GM23338 (cell line): ENCODE results near the gene EYA4. TPM values are rescaled to one million over a fixed set of nuclear protein-coding genes. Genes with fewer than 3 reads are reported as not detected.

Source experiments
- ATAC-seq: fragments of 200-7000 bp; cut with Tn5 transposase; 3 replicates; pipeline ENCODE4 v1.9.1; 2020
- DNase-seq: peaks from one replicate; pipeline ENCODE4 v3.0.0-alpha.2; 2015; ENCODE audit warnings: low spot score
- H2AFZ ChIP-seq: fragments of 200-600 bp; sonication (generic); 2 replicates; pipeline ENCODE4 v1.8.0; 2016; ENCODE audit warnings: antibody characterized with exemption, mild to moderate bottlenecking, moderate library complexity
- H3F3A ChIP-seq: fragments of 200-600 bp; sonication (generic); replicated peaks from 2 replicates; pipeline ENCODE4 v1.8.0; 2017; ENCODE audit warnings: antibody characterized with exemption, mixed run types, low read depth
- H3K27ac ChIP-seq: fragments of 200-600 bp; sonication (generic); 2 replicates; pipeline ENCODE4 v1.6.1; 2016; ENCODE audit warnings: low read depth
- H3K27me3 ChIP-seq: fragments of 200-600 bp; sonication (generic); 2 replicates; pipeline ENCODE4 v1.8.0; 2016; ENCODE audit warnings: mild to moderate bottlenecking, mixed run types, moderate library complexity; ENCODE audit not compliant: insufficient read depth
- H3K36me3 ChIP-seq: fragments of 200-600 bp; sonication (generic); 2 replicates; pipeline ENCODE4 v1.8.0; 2016; ENCODE audit warnings: mild to moderate bottlenecking; ENCODE audit not compliant: insufficient read depth
- H3K4me1 ChIP-seq: fragments of 200-600 bp; sonication (generic); 2 replicates; pipeline ENCODE4 v1.8.0; 2016; ENCODE audit warnings: mild to moderate bottlenecking, moderate library complexity; ENCODE audit not compliant: insufficient read depth
- H3K4me2 ChIP-seq: fragments of 200-600 bp; sonication (generic); 2 replicates; pipeline ENCODE4 v1.7.1; 2017; ENCODE audit warnings: mixed run types
- H3K4me3 ChIP-seq: fragments of 200-600 bp; sonication (generic); 2 replicates; pipeline ENCODE4 v1.6.1; 2016; ENCODE audit warnings: mixed run types
- H3K79me2 ChIP-seq: fragments of 200-600 bp; sonication (generic); replicated peaks from 2 replicates; pipeline ENCODE4 v1.8.0; 2017; ENCODE audit warnings: mild to moderate bottlenecking; ENCODE audit not compliant: insufficient read depth
- H3K9me2 ChIP-seq: fragments of 200-600 bp; sonication (generic); 2 replicates; pipeline ENCODE4 v1.8.0; 2017; ENCODE audit not compliant: insufficient read depth
- H4K20me1 ChIP-seq: fragments of 200-600 bp; sonication (generic); replicated peaks from 2 replicates; pipeline ENCODE4 v1.8.0; 2017; ENCODE audit warnings: mild to moderate bottlenecking; ENCODE audit not compliant: insufficient read depth
- H3K27ac Mint-ChIP-seq: 2 replicates; pipeline ENCODE4 v1.8.0; 2020; ENCODE audit warnings: inconsistent platforms, mild to moderate bottlenecking, moderate library complexity, mixed read lengths
- H3K27me3 Mint-ChIP-seq: 3 replicates; pipeline ENCODE4 v1.8.0; 2022; ENCODE audit warnings: low read depth, mild to moderate bottlenecking, moderate library complexity, mixed read lengths, inconsistent platforms; ENCODE audit not compliant: insufficient read depth, poor library complexity
- H3K36me3 Mint-ChIP-seq: 3 replicates; pipeline ENCODE4 v1.8.0; 2021; ENCODE audit warnings: low read depth, mild to moderate bottlenecking, inconsistent platforms, moderate library complexity, mixed read lengths
- H3K4me1 Mint-ChIP-seq: 3 replicates; pipeline ENCODE4 v1.8.0; 2020; ENCODE audit warnings: mild to moderate bottlenecking, inconsistent platforms, mixed read lengths
- H3K4me3 Mint-ChIP-seq: 3 replicates; pipeline ENCODE4 v1.8.0; 2021; ENCODE audit warnings: moderate library complexity, mild to moderate bottlenecking, inconsistent platforms, mixed read lengths
- H3K9me3 Mint-ChIP-seq: 3 replicates; pipeline ENCODE4 v1.8.0; 2020; ENCODE audit warnings: moderate library complexity, mild to moderate bottlenecking, inconsistent platforms, mixed read lengths
- CREB1 ChIP-seq: fragments of 250-450 bp; sonication (Bioruptor Pico); IDR thresholded peaks from 2 replicates; pipeline ENCODE4 v1.5.0; 2020; ENCODE audit warnings: low read depth, mild to moderate bottlenecking, moderate library complexity
- EZH2phosphoT487 ChIP-seq: fragments of 200-600 bp; sonication (generic); IDR thresholded peaks from one replicate; pipeline ENCODE4 v1.8.1; 2018; ENCODE audit warnings: antibody characterized with exemption; ENCODE audit not compliant: unreplicated experiment
- JUNB ChIP-seq: IDR thresholded peaks from one replicate; pipeline ENCODE4 v1.6.1; 2016; ENCODE audit warnings: antibody characterized with exemption; ENCODE audit not compliant: unreplicated experiment
- NANOG ChIP-seq: IDR thresholded peaks from 2 replicates; pipeline ENCODE4 v1.6.1; 2016; ENCODE audit warnings: antibody characterized with exemption, borderline replicate concordance
- POLR2AphosphoS5 ChIP-seq: IDR thresholded peaks from 2 replicates; pipeline ENCODE4 v1.6.1; 2016; ENCODE audit warnings: antibody characterized with exemption, low read depth
- ZNF114 ChIP-seq: fragments of 250-450 bp; sonication (Bioruptor Pico); IDR thresholded peaks from 2 replicates; pipeline ENCODE4 v1.5.0; 2020; ENCODE audit warnings: mild to moderate bottlenecking, moderate library complexity
- ZNF331 ChIP-seq: fragments of 250-450 bp; sonication (Bioruptor Pico); IDR thresholded peaks from 2 replicates; pipeline ENCODE4 v1.5.0; 2020; ENCODE audit warnings: low read depth, mild to moderate bottlenecking, moderate library complexity
- polyA plus RNA-seq: library from polyadenylated mRNA; unstranded; fragments of >200 nt; fragmentation: Nextera tagmentation; extraction: Ambion mirVana; gene quantifications from 2 replicates; pipeline ENCODE4 v1.2.1, GENCODE V29; 2016
- total RNA-seq: library from RNA; depleted of rRNA; stranded (reverse); fragments of >200 nt; shearing (Covaris generic); gene quantifications from 2 replicates; pipeline ENCODE4 v1.2.3, GENCODE V29; 2014
- TF ChIP-seq, protein P1 (sequence below), 2 experiments: fragments of 200-600 bp in 1 of 2; sonication (generic) in 1 of 2; conservative IDR thresholded peaks; 2 replicates each; pipeline versions ENCODE4 v1.5.1 to v1.6.1; 2016 to 2017; ENCODE audit warnings: antibody characterized with exemption in 2 of 2, low read depth in 2 of 2, mild to moderate bottlenecking in 2 of 2, moderate library complexity in 1 of 2
- TF ChIP-seq, protein P2 (sequence below): fragments of 250-450 bp; sonication (Bioruptor Pico); IDR thresholded peaks from 2 replicates; pipeline ENCODE4 v1.5.0; 2020; ENCODE audit warnings: mild to moderate bottlenecking, moderate library complexity
- TF ChIP-seq, protein P3 (sequence below): IDR thresholded peaks from one replicate; pipeline ENCODE4 v1.6.1; 2018; ENCODE audit warnings: antibody characterized with exemption; ENCODE audit not compliant: unreplicated experiment

The EYA4 gene
- total and polyA plus RNA-seq, 2 experiments from 2014 or later, result 0.05 to 0.21 TPM

DNA sequence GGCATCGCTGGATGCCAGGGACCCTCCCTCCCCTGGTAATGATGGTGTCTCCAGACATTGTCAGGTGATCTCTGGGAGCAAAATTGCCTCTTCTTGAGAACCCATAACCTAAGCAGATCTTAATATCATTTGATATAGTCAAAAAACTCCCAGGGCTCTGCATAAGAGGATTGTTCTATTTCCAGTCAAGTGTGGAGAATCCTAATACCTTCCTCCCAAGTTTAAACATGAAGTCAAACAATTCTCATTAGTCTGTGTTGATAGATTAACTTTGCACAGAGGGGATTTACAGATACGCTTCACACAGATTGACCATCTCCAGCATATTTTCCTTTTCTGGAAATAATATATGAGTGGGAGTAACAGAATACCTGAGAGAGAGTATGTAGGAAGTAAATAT lies 10.5 kb downstream of the EYA4 start:
- Histone ChIP-seq H3K4me3 (no peak overlapping the region), H2AFZ (no peak overlapping the region), H3K36me3 (no peaks in the 10 kb centered on the region), H3K9me2 (no peaks in the 10 kb centered on the region), H3K27ac (no peak overlapping the region), H3K79me2 (no peaks in the 10 kb centered on the region), H3K4me1 (no peaks in the 10 kb centered on the region), H3K4me2 (no peak overlapping the region), H3K27me3 (peaks cover 3% of the 10 kb centered on the region; the same call in 1 of the 2 replicates), H3F3A (no peaks in the 10 kb centered on the region), H4K20me1 (no peaks in the 10 kb centered on the region)
- DNase-seq (no peak), ATAC-seq (no peak)
- no peaks in the 10 kb centered on the region for H3K36me3 Mint-ChIP-seq
- H3K4me3 Mint-ChIP-seq, result no peak overlapping the region
- peaks cover 13% of the 10 kb centered on the region; the same call in 2 of the 3 replicates for H3K4me1 Mint-ChIP-seq
- H3K9me3 Mint-ChIP-seq, result no peaks in the 10 kb centered on the region
- no peaks in the 10 kb centered on the region for H3K27me3 Mint-ChIP-seq
- TF ChIP-seq, protein P1, sequence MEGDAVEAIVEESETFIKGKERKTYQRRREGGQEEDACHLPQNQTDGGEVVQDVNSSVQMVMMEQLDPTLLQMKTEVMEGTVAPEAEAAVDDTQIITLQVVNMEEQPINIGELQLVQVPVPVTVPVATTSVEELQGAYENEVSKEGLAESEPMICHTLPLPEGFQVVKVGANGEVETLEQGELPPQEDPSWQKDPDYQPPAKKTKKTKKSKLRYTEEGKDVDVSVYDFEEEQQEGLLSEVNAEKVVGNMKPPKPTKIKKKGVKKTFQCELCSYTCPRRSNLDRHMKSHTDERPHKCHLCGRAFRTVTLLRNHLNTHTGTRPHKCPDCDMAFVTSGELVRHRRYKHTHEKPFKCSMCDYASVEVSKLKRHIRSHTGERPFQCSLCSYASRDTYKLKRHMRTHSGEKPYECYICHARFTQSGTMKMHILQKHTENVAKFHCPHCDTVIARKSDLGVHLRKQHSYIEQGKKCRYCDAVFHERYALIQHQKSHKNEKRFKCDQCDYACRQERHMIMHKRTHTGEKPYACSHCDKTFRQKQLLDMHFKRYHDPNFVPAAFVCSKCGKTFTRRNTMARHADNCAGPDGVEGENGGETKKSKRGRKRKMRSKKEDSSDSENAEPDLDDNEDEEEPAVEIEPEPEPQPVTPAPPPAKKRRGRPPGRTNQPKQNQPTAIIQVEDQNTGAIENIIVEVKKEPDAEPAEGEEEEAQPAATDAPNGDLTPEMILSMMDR (conservative IDR thresholded peaks at IDR 0.05; ENCODE audit: low read depth in 2 of 2), result no peak
- TF ChIP-seq CREB1 (CRISPR knock-in tag) (no peak), JUNB (no peak), ZNF331 (CRISPR knock-in tag) (no peak), POLR2AphosphoS5 (no peak), ZNF114 (no peak), EZH2phosphoT487 (no peak), NANOG (no peak)
- TF ChIP-seq, protein P2, sequence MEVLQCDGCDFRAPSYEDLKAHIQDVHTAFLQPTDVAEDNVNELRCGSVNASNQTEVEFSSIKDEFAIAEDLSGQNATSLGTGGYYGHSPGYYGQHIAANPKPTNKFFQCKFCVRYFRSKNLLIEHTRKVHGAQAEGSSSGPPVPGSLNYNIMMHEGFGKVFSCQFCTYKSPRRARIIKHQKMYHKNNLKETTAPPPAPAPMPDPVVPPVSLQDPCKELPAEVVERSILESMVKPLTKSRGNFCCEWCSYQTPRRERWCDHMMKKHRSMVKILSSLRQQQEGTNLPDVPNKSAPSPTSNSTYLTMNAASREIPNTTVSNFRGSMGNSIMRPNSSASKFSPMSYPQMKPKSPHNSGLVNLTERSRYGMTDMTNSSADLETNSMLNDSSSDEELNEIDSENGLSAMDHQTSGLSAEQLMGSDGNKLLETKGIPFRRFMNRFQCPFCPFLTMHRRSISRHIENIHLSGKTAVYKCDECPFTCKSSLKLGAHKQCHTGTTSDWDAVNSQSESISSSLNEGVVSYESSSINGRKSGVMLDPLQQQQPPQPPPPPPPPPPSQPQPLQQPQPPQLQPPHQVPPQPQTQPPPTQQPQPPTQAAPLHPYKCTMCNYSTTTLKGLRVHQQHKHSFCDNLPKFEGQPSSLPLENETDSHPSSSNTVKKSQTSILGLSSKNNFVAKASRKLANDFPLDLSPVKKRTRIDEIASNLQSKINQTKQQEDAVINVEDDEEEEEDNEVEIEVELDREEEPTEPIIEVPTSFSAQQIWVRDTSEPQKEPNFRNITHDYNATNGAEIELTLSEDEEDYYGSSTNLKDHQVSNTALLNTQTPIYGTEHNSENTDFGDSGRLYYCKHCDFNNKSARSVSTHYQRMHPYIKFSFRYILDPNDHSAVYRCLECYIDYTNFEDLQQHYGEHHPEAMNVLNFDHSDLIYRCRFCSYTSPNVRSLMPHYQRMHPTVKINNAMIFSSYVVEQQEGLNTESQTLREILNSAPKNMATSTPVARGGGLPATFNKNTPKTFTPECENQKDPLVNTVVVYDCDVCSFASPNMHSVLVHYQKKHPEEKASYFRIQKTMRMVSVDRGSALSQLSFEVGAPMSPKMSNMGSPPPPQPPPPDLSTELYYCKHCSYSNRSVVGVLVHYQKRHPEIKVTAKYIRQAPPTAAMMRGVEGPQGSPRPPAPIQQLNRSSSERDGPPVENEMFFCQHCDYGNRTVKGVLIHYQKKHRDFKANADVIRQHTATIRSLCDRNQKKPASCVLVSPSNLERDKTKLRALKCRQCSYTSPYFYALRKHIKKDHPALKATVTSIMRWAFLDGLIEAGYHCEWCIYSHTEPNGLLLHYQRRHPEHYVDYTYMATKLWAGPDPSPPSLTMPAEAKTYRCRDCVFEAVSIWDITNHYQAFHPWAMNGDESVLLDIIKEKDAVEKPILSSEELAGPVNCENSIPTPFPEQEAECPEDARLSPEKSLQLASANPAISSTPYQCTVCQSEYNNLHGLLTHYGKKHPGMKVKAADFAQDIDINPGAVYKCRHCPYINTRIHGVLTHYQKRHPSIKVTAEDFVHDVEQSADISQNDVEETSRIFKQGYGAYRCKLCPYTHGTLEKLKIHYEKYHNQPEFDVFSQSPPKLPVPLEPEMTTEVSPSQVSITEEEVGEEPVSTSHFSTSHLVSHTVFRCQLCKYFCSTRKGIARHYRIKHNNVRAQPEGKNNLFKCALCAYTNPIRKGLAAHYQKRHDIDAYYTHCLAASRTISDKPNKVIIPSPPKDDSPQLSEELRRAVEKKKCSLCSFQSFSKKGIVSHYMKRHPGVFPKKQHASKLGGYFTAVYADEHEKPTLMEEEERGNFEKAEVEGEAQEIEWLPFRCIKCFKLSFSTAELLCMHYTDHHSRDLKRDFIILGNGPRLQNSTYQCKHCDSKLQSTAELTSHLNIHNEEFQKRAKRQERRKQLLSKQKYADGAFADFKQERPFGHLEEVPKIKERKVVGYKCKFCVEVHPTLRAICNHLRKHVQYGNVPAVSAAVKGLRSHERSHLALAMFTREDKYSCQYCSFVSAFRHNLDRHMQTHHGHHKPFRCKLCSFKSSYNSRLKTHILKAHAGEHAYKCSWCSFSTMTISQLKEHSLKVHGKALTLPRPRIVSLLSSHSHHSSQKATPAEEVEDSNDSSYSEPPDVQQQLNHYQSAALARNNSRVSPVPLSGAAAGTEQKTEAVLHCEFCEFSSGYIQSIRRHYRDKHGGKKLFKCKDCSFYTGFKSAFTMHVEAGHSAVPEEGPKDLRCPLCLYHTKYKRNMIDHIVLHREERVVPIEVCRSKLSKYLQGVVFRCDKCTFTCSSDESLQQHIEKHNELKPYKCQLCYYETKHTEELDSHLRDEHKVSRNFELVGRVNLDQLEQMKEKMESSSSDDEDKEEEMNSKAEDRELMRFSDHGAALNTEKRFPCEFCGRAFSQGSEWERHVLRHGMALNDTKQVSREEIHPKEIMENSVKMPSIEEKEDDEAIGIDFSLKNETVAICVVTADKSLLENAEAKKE (CRISPR knock-in tag), result no peak
- TF ChIP-seq, protein P3, sequence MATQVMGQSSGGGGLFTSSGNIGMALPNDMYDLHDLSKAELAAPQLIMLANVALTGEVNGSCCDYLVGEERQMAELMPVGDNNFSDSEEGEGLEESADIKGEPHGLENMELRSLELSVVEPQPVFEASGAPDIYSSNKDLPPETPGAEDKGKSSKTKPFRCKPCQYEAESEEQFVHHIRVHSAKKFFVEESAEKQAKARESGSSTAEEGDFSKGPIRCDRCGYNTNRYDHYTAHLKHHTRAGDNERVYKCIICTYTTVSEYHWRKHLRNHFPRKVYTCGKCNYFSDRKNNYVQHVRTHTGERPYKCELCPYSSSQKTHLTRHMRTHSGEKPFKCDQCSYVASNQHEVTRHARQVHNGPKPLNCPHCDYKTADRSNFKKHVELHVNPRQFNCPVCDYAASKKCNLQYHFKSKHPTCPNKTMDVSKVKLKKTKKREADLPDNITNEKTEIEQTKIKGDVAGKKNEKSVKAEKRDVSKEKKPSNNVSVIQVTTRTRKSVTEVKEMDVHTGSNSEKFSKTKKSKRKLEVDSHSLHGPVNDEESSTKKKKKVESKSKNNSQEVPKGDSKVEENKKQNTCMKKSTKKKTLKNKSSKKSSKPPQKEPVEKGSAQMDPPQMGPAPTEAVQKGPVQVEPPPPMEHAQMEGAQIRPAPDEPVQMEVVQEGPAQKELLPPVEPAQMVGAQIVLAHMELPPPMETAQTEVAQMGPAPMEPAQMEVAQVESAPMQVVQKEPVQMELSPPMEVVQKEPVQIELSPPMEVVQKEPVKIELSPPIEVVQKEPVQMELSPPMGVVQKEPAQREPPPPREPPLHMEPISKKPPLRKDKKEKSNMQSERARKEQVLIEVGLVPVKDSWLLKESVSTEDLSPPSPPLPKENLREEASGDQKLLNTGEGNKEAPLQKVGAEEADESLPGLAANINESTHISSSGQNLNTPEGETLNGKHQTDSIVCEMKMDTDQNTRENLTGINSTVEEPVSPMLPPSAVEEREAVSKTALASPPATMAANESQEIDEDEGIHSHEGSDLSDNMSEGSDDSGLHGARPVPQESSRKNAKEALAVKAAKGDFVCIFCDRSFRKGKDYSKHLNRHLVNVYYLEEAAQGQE, result no peak
- no peak overlapping the region for H3K27ac Mint-ChIP-seq
